ENCODE data around the gene C19orf33. TPM values are rescaled to one million over a fixed set of nuclear protein-coding genes. Genes with fewer than 3 reads are reported as not detected.

C19orf33 gene
- total RNA-seq, 6 experiments from 2014 or later = not detected

GRCh38 chr19:38268539-38268938, 35.5 kb upstream of the C19orf33 start:
- DNase-seq = no peak
- no peaks in the 10 kb centered on the region for H3K36me3 Mint-ChIP-seq (ENCODE audit: low read depth)
- no peaks in the 10 kb centered on the region for H3K9me3 Mint-ChIP-seq
- no peak overlapping the region for H3K4me3 Mint-ChIP-seq
- peaks cover 44% of the 10 kb centered on the region for H3K4me1 Mint-ChIP-seq (ENCODE audit: low read depth)
- H3K27me3 Mint-ChIP-seq (ENCODE audit: insufficient read depth) = peaks cover 3% of the 10 kb centered on the region; the same call in 1 of the 2 replicates
- no peak overlapping the region for H3K27ac Mint-ChIP-seq
- TF ChIP-seq CTCF (IDR thresholded peaks at IDR 0.05) = no peak

- H3K4me1 Mint-ChIP-seq (ENCODE audit: low read depth) = peaks cover 33% of the 10 kb centered on the region
- H3K36me3 Mint-ChIP-seq (ENCODE audit: low read depth) = no peaks in the 10 kb centered on the region
- H3K4me3 Mint-ChIP-seq = 0 out of 2 replicates have a peak overlapping the region, but pooled peaks have one; percentile 8
- peaks cover 1% of the 10 kb centered on the region; the same call in 1 of the 2 replicates for H3K27me3 Mint-ChIP-seq (ENCODE audit: insufficient read depth)
- TF ChIP-seq CTCF (IDR thresholded peaks at IDR 0.05) = no peak
- H3K9me3 Mint-ChIP-seq = no peaks in the 10 kb centered on the region
- peak; percentile 52 for DNase-seq
- peak overlapping the region; percentile 73 for H3K27ac Mint-ChIP-seq
Observed at GRCh38 chr19:38270587-38271167, 33.4 kb upstream of the C19orf33 start.

GRCh38 chr19:38273499-38273898, 30.6 kb upstream of the C19orf33 start:
- Mint-ChIP-seq H3K4me3 (no peak overlapping the region), H3K4me1 (ENCODE audit: low read depth) (peaks cover 33% of the 10 kb centered on the region), H3K27me3 (ENCODE audit: insufficient read depth) (no peaks in the 10 kb centered on the region), H3K27ac (no peak overlapping the region), H3K9me3 (no peaks in the 10 kb centered on the region), H3K36me3 (ENCODE audit: low read depth) (no peaks in the 10 kb centered on the region)
- DNase-seq = no peak
- no peak for TF ChIP-seq CTCF (IDR thresholded peaks at IDR 0.05)

- TF ChIP-seq CTCF (IDR thresholded peaks at IDR 0.05) = no peak
Observed at GRCh38 chr19:38274739-38275138, 29.3 kb upstream of the C19orf33 start.

GRCh38 chr19:38276942-38277517, 27.0 kb upstream of the C19orf33 start:
- no peaks in the 10 kb centered on the region for H3K27me3 Mint-ChIP-seq (ENCODE audit: insufficient read depth)
- no peaks in the 10 kb centered on the region for H3K9me3 Mint-ChIP-seq
- H3K36me3 Mint-ChIP-seq (ENCODE audit: low read depth) = no peaks in the 10 kb centered on the region
- peak overlapping the region; percentile 51; the same call in 1 of the 2 replicates for H3K4me3 Mint-ChIP-seq
- DNase-seq = no peak
- peaks cover 22% of the 10 kb centered on the region for H3K4me1 Mint-ChIP-seq (ENCODE audit: low read depth)
- H3K27ac Mint-ChIP-seq = peak overlapping the region; percentile 80
- TF ChIP-seq CTCF (IDR thresholded peaks at IDR 0.05) = no peak

More at GRCh38 chr19:38274739-38275138, 29.3 kb upstream of the C19orf33 start:
- no peaks in the 10 kb centered on the region for H3K36me3 Mint-ChIP-seq (ENCODE audit: low read depth)
- peaks cover 36% of the 10 kb centered on the region for H3K4me1 Mint-ChIP-seq (ENCODE audit: low read depth)
- H3K9me3 Mint-ChIP-seq = no peaks in the 10 kb centered on the region
- no peak for DNase-seq
- H3K27me3 Mint-ChIP-seq (ENCODE audit: insufficient read depth) = no peaks in the 10 kb centered on the region
- H3K27ac Mint-ChIP-seq = no peak overlapping the region
- H3K4me3 Mint-ChIP-seq = no peak overlapping the region

Data from HFFc6 (cell line).